DMS153 treated with DMSO at 0.1 percent for 48 hours (cell line): ENCODE data around the gene SLC30A3.
A peak's percentile ranks its signal among the peaks of the same experiment; 100 is the strongest.

Source experiments
- DNase-seq: peaks from one replicate; lab custom pipeline; 2025; ENCODE audit not compliant: unreplicated experiment; lab: John Stamatoyannopoulos, UW

Gene SLC30A3

DNA sequence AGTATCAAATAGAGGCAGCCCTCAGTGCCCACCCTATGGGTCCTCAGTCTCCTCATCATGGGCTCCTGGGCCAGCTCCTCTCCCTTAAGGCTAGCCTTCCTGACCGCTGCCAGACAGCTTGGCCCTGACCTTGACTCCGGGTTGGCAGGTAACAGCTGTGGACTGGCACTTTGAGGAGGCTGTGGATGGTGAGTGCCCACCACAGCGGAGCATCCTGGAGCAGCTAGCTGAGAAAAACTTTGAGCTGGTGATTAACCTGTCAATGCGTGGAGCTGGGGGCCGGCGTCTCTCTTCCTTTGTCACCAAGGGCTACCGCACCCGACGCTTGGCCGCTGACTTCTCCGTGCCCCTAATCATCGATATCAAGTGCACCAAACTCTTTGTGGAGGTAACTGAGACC is 26.7 kb downstream of the SLC30A3 start:
- no peak for DNase-seq

DNA sequence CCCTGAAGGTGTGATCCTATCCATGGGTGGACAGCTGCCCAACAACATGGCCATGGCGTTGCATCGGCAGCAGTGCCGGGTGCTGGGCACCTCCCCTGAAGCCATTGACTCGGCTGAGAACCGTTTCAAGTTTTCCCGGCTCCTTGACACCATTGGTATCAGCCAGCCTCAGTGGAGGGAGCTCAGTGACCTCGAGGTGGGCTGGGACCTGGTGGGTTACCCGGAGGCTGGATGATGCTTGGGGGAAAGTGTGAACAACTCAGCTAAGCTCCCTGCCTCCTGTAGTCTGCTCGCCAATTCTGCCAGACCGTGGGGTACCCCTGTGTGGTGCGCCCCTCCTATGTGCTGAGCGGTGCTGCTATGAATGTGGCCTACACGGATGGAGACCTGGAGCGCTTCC is 29.5 kb downstream of the SLC30A3 start:
- no peak for DNase-seq

DNA sequence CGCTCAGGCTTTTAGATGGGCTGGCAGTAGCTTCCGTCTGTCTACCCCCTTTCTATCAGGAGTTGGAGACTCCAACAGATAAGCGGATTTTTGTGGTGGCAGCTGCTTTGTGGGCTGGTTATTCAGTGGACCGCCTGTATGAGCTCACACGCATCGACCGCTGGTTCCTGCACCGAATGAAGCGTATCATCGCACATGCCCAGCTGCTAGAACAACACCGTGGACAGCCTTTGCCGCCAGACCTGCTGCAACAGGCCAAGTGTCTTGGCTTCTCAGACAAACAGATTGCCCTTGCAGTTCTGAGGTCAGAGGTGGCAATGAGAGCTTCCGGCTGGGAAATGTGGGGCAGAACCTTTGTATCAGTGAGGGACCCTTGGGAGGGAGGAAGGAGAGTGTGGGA is 30.9 kb downstream of the SLC30A3 start:
- DNase-seq: no peak

DNA sequence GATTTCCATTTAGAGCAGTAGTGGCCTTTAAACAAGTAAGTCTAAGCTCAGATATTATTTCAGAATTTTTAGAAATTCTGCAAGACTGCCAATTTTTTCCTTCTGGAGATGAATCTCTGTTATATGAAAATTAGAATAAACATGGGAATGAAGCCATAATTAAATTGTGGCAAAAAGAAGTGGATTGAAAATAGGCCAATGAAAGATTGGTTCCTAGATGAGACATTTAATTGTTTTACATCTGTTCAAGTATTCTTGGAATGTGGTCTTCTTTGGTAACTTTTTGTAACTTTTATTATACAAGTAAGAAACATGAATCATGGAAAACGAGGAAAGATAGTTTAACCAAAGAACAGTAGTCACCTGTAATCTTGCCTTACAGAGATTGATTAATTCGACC is 35.3 kb downstream of the SLC30A3 start:
- DNase-seq: no peak

DNA sequence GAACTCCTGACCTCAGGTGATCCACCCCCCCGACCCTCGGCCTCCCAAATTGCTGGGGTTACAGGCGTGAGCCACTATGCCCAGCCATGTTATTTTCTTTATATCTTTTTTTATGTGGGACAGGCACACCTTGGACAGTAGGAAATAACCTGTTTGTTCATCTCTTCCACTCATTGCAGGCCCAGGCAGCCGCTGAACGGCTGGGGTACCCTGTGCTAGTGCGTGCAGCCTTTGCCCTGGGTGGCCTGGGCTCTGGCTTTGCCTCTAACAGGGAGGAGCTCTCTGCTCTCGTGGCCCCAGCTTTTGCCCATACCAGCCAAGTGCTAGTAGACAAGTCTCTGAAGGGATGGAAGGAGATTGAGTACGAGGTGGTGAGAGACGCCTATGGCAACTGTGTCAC is 37.3 kb downstream of the SLC30A3 start:
- no peak for DNase-seq

DNA sequence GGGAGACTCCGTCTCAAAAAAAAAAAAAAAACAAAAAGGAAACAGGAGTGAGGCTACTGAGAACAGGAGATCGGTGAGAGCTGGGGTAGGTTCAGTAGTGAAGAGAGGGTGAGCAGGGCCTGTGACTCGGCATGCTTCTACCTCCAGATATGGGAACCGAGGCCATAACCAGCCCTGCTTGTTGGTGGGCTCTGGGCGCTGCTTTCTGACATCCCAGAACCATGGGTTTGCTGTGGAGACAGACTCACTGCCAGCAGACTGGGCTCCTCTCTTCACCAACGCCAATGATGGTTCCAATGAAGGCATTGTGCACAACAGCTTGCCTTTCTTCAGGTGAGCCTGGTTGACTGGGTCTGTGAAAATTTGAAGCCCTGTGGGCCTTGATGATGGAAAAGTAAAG is 39.4 kb downstream of the SLC30A3 start:
- no peak for DNase-seq

DNA sequence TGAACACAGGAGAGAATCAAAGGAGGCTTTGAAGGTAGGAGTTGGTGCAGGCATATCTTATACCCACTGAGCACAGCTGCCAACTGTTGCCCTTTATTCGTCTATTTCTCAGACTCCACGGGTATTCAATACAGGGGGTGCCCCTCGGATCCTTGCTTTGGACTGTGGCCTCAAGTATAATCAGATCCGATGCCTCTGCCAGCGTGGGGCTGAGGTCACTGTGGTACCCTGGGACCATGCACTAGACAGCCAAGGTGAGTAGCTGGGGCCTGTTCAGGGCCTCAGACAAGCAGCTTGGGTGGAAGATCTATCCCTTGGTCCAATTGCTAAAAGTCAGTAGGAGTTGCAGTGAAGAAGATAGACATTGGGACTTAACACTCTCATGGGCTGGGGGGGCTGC is 40.4 kb downstream of the SLC30A3 start:
- no peak for DNase-seq

DNA sequence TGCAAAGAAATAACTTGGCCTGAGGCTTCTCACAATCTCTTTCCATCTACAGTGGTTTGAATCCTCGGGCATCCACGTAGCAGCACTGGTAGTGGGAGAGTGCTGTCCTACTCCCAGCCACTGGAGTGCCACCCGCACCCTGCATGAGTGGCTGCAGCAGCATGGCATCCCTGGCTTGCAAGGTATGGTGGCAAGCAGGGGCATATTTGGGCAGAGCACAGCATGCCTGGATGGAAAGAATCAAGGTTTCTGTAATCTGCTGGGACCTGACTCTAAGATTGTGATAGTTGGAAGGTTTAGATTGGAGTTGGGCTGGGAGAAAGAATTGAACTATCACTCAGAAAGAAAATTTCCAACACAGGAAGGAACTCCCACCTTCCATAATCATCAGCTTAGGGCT is 41.7 kb downstream of the SLC30A3 start:
- DNase-seq: no peak

DNA sequence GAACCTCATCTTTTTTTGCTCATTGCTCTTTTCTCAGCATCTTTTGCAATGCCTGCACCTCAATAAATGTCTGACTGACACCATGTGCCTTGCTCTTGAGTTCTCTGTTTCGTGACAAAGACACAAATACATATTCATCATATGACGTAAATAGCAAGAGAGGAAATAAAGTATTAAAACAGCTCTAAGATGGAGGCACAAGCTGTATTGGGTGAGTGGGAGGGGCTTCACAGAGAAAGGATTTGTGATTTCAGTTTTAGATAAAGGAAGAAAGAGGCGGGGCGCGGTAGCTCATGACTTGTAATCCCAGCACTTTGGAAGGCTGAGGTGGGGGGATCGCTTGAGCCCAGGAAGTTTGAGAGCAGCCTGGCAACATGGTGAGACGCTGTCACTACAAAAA is 42.8 kb downstream of the SLC30A3 start:
- no peak for DNase-seq

DNA sequence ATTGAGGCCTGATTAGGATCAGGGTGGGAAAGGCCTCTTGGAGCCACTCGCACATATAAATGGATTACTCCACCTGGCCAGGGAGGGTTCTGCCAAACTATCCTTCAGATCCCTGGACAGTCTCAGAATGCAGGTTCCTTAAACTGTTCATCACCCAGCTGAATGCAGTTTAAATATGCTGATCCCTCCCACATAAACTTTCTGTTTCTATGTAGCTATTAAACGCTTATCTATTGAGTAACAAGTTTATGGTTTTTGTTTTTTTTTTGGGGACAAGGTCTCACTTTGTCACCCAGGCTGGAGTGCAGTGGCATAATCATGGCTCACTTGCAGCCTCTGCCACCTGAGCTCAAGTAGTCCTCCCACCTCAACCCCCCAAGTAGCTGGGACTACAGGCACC is 43.8 kb downstream of the SLC30A3 start:
- DNase-seq: no peak

DNA sequence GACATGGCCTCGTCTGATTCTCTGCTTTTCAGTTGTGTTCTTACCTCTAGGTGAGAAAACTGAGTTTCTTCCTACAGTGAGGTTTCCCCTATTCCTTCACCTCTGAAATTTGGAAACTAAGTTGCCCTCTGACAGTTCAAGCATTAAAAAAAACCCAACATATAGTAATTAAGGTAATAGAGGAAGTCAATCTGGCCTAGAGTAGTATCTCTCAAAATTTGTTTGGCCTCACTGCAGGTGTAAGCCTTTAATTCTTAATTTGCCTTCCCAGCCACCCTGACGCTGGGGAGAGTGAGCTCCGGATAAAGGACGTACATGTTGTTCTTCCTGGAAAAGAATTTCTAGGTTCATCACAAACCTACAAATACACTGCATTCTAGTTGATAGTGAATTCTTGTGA is 44.2 kb downstream of the SLC30A3 start:
- DNase-seq: no peak

DNA sequence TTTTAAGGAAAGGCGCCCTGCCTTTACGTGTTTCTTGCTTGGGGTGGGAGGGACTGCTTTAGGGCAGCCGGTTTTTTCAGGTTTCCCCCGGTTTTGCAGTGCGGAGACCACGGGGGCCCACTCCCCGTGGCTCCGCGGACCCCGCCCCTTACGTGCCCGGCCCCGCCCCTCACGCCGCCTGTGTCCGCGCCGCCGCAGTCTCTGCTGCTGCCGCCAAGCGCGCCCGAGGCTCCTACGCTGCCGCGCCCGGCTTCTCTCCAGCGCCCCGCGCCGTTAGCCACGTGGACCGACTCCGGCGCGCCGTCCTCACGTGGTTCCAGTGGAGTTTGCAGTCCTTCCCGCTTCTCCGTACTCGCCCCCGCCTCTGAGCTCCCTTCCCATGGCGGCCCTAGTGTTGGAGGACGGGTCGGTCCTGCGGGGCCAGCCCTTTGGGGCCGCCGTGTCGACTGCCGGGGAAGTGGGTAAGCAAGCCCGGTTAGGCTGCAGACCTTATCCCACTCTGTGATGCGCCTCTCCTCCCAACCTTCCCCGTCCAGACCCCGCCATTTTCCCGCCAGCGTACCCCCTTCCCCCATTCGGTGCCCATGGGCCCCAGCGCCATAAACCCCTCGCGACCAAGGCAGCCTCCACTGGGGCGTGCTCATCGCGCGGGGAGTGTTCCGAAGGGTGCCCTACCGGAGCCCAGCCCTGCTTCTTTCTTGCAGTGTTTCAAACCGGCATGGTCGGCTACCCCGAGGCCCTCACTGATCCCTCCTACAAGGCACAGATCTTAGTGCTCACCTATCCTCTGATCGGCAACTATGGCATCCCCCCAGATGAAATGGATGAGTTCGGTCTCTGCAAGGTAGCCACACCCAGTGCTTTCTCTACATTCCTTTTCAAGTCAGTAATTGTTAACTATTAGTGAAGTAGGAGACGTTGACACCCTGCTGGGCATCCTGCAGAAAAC is 45.4 kb downstream of the SLC30A3 start, which contains the start of gene CAD:
TSS of gene CAD (plus strand) at position 197 of the 949 bp plus-strand sequence. CDS start at position 380, 183 bp downstream.
- DNase-seq: peak; percentile 54

DNA sequence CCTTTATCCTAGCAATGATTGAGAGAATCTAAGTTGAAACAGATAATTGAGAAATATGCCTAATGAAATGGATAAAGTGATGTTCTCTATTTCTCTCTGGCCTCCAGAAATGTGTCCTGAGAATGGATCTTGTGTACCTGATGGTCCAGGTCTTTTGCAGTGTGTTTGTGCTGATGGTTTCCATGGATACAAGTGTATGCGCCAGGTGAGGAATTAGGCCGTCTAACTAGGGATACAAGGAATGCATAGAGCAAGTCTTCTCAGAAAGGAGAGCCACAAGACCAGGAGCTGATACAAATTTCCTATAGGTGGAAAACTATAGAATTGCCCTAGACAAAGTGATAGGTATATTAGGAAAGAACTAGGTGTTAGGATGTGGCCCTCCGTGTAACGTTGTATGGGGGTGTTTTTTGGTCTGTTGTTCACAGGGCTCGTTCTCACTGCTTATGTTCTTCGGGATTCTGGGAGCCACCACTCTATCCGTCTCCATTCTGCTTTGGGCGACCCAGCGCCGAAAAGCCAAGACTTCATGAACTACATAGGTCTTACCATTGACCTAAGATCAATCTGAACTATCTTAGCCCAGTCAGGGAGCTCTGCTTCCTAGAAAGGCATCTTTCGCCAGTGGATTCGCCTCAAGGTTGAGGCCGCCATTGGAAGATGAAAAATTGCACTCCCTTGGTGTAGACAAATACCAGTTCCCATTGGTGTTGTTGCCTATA is 46.3 kb downstream of the SLC30A3 start:
- DNase-seq: no peak

DNA sequence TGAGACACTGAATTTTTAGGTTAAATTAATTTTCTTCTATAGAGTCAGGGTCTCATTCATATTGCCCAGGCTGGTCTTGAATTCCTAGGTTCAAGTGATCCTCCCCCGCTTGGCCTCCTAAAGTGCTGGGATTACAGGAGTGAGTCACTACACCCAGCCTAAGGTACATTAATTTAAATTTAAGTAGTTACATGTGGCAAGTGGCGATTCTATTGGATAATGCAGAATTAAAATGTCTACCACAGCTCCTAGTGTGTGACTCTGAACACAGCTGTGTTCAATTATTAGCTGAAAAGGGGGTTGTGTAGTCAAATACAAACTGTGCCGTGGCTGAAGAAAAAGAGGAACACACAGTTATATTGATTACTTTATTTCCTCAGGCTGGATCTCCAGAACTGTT is 47.9 kb downstream of the SLC30A3 start:
- no peak for DNase-seq

DNA sequence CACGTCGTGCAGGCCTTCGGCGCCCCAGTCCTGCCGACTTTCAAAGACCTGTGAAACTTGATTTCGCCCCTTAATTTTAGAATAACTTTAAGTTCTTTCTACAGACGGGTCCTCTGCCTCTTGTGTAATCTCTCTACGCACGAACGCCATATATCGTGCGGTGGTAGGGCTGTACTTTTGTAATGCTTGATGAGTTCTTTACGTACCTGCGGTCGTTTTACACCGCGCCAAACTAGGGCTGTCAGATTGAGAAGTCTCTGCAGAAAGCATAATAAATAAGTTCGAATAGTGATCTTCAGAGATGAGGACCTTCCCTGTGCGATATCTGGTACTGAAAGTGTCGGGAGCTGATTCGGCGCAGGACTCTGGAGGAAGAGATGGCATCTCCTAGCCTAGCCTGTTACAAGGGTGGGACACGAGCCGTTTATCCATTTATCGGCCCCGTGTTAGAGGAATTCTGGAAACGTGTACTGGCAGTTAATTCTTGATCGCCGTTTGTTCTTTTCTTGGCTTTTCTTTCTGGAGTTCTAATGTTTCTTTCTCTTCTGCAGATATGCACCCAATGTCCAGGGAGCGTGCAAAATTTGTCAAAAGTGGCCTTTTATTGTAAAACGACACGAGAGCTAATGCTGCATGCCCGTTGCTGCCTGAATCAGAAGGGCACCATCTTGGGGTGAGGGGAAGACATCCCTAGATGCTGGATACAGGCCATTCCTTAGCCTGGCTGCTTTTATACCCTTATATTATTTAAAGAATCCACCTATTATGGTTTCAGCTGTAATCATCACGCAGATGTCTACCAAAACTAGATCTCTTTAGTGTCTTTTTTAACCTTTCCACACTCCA is 50.0 kb downstream of the SLC30A3 start:
- no peak for DNase-seq

DNA sequence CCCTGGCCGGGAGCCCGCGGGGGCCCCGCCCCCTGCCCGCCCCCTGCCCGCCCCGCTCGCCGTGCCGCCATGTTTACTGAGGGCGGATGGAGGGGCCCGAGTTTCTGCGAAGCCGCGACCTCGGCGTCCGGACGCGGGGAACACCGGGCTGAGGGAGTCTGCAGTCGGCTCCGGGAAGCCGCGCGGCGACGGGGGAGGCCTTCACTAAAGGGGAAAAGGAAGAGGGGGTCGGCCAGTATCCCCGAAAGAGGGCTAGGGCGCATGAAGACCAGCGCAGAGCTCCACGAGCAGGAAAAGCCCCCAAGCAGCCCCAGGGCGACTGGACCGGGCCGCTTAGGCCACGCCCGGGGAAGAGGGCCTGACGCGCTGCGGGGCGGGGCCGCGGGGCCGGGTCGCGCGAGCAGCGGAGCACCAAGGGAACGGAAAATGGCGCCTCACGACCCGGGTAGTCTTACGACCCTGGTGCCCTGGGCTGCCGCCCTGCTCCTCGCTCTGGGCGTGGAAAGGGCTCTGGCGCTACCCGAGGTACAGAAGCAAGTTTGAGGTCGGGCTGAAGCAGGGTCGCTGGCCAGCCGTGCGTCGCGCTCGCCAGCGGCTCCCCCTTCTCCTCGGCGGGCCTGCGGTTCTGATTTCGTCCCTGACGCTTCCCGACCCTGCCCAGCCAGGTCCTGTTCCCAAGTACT is 50.8 kb downstream of the SLC30A3 start, which contains the start of the genes ATRAID and SLC5A6:
TSS of gene ATRAID (plus strand) at position 99 of the 683 bp plus-strand sequence. CDS start at position 427, 328 bp downstream.
TSS of gene SLC5A6 (minus strand) at position 326 of the 683 bp plus-strand sequence. CDS start 4,618 bp downstream, outside the sequence.
- peak; percentile 68 for DNase-seq

DNA sequence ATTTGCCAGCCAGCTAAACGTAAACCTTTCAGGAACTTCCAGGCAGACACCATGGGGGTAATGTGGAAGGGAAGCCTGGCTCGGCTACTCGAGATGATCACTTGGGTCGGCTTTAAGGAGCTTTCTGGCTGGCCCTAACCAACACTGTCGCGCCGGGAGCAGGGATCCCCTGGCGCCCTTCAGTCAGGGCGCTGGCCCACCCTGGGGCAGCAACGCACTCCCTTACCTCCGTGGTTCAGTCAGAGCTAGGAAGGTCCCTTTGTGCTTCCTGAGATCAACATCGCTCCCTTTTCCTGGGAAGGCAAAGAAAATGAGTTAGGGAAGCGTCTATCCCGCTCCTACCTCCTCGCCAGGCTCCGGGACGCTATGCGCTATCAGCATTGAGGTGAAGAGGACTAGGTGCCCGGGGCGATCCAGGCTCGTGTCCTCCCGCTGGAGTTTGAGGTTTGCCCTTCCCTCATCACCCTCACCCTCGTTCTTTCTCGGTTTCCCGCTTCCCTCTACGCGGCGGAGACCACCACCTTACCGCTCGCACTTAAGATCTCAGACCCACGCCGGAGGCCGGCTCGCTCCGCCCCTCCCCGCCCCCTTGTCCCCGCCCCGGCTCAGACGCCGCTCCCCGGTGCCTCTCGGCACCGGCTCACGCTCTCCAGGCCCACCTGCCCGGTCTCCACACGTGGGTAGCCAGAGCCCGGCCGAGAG is 51.5 kb downstream of the SLC30A3 start:
- DNase-seq: peak; percentile 55

DNA sequence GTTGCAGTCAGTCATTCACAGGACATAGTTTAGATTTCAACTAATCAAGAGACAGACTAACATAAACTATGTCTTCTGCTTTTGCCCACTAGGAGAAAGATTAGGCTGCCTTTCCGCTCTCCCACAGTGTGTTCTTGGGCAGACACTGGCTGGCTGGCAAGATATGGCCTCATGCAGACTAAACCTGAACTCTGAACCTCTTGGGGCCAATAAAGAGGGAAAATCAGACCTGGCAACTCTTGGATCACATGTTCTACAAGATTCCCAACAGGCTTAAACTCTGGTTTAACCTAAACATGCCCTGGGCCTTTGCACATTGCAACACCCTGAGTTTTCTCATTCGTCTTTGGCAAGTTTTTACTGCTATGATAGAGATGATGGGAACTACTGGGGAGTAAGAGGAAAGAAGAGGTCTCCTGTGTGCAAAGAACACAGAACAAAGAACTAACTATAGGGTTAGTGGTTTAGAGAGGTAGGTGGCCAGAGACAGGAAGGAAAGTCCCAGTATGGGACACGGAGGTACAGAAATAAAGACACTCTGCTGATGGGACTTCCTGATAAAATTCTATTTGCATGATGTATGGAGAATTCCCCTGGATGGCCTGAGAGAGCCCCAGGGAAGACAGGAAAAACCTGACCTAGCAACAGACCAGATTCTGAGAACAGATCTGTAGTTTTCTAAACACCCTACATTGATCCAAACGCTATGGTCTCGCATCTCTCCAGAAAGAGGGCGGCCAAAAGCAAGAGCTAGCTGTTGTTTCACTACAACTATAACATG is 53.0 kb downstream of the SLC30A3 start:
- DNase-seq: no peak

DNA sequence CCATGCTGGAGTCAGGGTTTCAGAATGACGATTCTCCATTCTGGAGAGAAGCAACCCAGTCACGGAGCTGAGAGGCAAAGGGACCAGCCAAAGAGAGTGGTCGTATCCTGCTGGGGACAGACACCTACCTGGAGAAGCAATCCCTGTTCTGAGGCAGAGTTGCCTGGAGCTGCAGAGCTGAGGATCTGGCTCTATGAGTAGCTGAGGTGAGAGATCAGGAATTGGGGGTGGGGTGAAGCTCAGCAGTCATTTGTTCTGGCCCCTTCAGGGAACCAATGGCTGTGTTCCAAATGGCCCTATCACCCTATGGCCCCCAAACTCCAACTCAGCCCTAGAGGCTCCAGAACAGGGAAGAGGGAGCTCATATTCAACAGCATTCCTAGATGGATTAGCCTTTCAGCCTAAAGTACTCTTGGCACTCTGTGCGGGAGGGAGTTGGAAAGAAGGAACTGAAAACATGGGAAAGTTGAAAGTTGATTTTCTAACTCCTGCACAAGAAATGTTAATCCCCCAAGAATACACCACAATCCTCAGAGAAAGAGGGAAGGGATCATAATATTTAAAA is 54.3 kb downstream of the SLC30A3 start:
- DNase-seq: no peak
